ENCODE measurements around the gene RBM33.
"Not testable (repeated sequence)": the region's sequence is repeated elsewhere in the genome, so short reads cannot be mapped to it uniquely, and the experiment has no call there.

DNA sequence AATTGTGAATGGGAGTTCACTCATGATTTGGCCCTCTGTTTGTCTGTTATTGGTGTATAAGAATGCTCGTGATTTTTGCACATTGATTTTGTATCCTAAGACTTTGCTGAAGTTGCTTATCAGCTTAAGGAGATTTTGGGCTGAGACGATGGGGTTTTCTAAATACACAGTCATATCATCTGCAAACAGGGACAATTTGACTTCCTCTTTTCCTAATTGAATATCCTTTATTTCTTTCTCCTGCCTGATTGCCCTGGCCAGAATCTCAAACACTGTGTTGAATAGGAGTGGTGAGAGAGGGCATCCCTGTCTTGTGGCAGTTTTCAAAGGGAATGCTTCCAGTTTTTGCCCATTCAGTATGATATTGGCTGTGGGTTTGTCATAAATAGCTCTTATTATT is 43.8 kb downstream of the RBM33 start:
- TF ChIP-seq, protein P1, sequence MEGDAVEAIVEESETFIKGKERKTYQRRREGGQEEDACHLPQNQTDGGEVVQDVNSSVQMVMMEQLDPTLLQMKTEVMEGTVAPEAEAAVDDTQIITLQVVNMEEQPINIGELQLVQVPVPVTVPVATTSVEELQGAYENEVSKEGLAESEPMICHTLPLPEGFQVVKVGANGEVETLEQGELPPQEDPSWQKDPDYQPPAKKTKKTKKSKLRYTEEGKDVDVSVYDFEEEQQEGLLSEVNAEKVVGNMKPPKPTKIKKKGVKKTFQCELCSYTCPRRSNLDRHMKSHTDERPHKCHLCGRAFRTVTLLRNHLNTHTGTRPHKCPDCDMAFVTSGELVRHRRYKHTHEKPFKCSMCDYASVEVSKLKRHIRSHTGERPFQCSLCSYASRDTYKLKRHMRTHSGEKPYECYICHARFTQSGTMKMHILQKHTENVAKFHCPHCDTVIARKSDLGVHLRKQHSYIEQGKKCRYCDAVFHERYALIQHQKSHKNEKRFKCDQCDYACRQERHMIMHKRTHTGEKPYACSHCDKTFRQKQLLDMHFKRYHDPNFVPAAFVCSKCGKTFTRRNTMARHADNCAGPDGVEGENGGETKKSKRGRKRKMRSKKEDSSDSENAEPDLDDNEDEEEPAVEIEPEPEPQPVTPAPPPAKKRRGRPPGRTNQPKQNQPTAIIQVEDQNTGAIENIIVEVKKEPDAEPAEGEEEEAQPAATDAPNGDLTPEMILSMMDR (IDR thresholded peaks at IDR 0.05; ENCODE audit: low read length), result not testable (repeated sequence)
- not testable (repeated sequence) for TF ChIP-seq EZH2phosphoT487 (IDR thresholded peaks at IDR 0.05; ENCODE audit: low read length); EZH2 (optimal IDR thresholded peaks at IDR 0.05; ENCODE audit: low read depth, low read length)
